K562 (cell line): ENCODE data around the gene SIRT7. TPM values are rescaled to one million over a fixed set of nuclear protein-coding genes. Genes with fewer than 3 reads are reported as not detected.
A peak's percentile ranks its signal among the peaks of the same experiment; 100 is the strongest.

Source experiments
- BACH1 ChIP-seq: fragments of 200-800 bp; sonication (Bioruptor generic); IDR thresholded peaks from 2 replicates; pipeline ENCODE4 v1.6.1; 2016; ENCODE audit warnings: missing genetic modification characterization, missing compliant biosample characterization
- CHCHD3 ChIP-seq: fragments of 250-450 bp; sonication (Bioruptor Pico); IDR thresholded peaks from 2 replicates; pipeline ENCODE4 v2.1.2; 2022; ENCODE audit warnings: mild to moderate bottlenecking
- ELF1 ChIP-seq: fragments of 200-800 bp; sonication (Bioruptor generic); IDR thresholded peaks from 2 replicates; pipeline ENCODE4 v1.6.1; 2016; ENCODE audit warnings: missing genetic modification characterization, missing compliant biosample characterization
- HMGN3 ChIP-seq: IDR thresholded peaks from 2 replicates; pipeline ENCODE4 v1.6.1; 2011; ENCODE audit warnings: borderline replicate concordance, low read depth, mild to moderate bottlenecking, mixed read lengths, low read length; ENCODE audit not compliant: insufficient read length; ENCODE audit errors: extremely low read depth
- HOXB6 ChIP-seq: fragments of 250-450 bp; sonication (Bioruptor Pico); IDR thresholded peaks from 2 replicates; pipeline ENCODE4 v1.5.1; 2022; ENCODE audit warnings: mild to moderate bottlenecking, borderline replicate concordance
- JUND ChIP-seq, 2 experiments: IDR thresholded peaks; 2 replicates in 1 of 2; 3 replicates in 1 of 2; pipeline ENCODE4 v1.6.1; 2011; ENCODE audit warnings: borderline replicate concordance in 2 of 2, low read depth in 2 of 2, low read length in 2 of 2, improper control_type of control experiment in 1 of 2, missing biosample characterization in 1 of 2, missing genetic modification characterization in 1 of 2, missing genetic modification reagents in 1 of 2
- KLF13 ChIP-seq: fragments of 450-650 bp; IDR thresholded peaks from 2 replicates; pipeline ENCODE4 v1.6.1; 2016; ENCODE audit warnings: missing genetic modification characterization, low read depth, mild to moderate bottlenecking, missing compliant biosample characterization, moderate library complexity, borderline replicate concordance
- MGA ChIP-seq: fragments of 450-650 bp; IDR thresholded peaks from 2 replicates; pipeline ENCODE4 v1.6.1; 2016; ENCODE audit warnings: mild to moderate bottlenecking, moderate library complexity
- MTA3 ChIP-seq: fragments of 450-650 bp; formaldehyde crosslinking; IDR thresholded peaks from 2 replicates; pipeline ENCODE4 v1.6.1; 2017; ENCODE audit warnings: mild to moderate bottlenecking, borderline replicate concordance
- MYC ChIP-seq, 2 experiments: fragments of 250-450 bp in 1 of 2; sonication (Bioruptor Pico) in 1 of 2; IDR thresholded peaks; 2 replicates each; pipeline versions ENCODE4 v1.5.1 to v1.6.1; 2012 to 2021; ENCODE audit warnings: low read depth in 2 of 2, borderline replicate concordance in 1 of 2, improper control_type of control experiment in 1 of 2, low read length in 1 of 2, mild to moderate bottlenecking in 1 of 2, moderate library complexity in 1 of 2
- PHB2 ChIP-seq: fragments of 450-650 bp; IDR thresholded peaks from 2 replicates; pipeline ENCODE4 v1.6.1; 2017; ENCODE audit warnings: low read depth
- SAFB ChIP-seq: fragments of 200-400 bp; formaldehyde crosslinking; IDR thresholded peaks from 2 replicates; pipeline ENCODE4 v1.6.1; 2017; ENCODE audit warnings: low read depth, low read length, borderline replicate concordance
- SAFB2 ChIP-seq: fragments of 200-400 bp; formaldehyde crosslinking; IDR thresholded peaks from 2 replicates; pipeline ENCODE4 v1.6.1; 2018; ENCODE audit warnings: borderline replicate concordance, low read length, low read depth, moderate library complexity; ENCODE audit not compliant: severe bottlenecking
- ZNF311 ChIP-seq: fragments of 250-450 bp; sonication (Bioruptor Pico); IDR thresholded peaks from 2 replicates; pipeline ENCODE4 v1.4.0; 2020; ENCODE audit warnings: mild to moderate bottlenecking, moderate library complexity
- ZNF408 ChIP-seq: fragments of 250-450 bp; sonication (Bioruptor Pico); IDR thresholded peaks from 2 replicates; pipeline ENCODE4 v1.4.0; 2020; ENCODE audit warnings: low read depth, mild to moderate bottlenecking, moderate library complexity
- ZNF764 ChIP-seq: fragments of 250-450 bp; sonication (Bioruptor Pico); IDR thresholded peaks from 2 replicates; pipeline ENCODE4 v1.4.0; 2020; ENCODE audit warnings: low read depth, mild to moderate bottlenecking, moderate library complexity
- polyA plus RNA-seq, 8 experiments: library from polyadenylated mRNA; depleted of rRNA in 4 of 8; stranded (reverse) in 5 of 8; unstranded in 3 of 8; fragments of >200 nt; fragmentation: Nextera tagmentation in 2 of 8; fragmentation: Illumina TruSeq in 1 of 8; extraction: Ambion mirVana in 2 of 8; extraction: Trizol in 1 of 8; gene quantifications; 2 replicates each; pipeline versions ENCODE4 v1.2.1 to v1.2.3, GENCODE V29; 2011 to 2014; ENCODE audit warnings: inconsistent platforms in 1 of 8, missing spikeins in 1 of 8
- total RNA-seq, 7 experiments: library from RNA; depleted of rRNA in 6 of 7; stranded (reverse); fragments of >200 nt in 6 of 7; fragmentation: Illumina TruSeq in 2 of 7; extraction: Trizol in 2 of 7; gene quantifications; 2 replicates each; pipeline versions ENCODE4 v1.2.1 to v1.2.3, GENCODE V29; 2011 to 2021; ENCODE audit warnings: low replicate concordance in 1 of 7

Gene SIRT7
- total and polyA plus RNA-seq, 9 of the 15 experiments (the other 6 are each of a cell fraction or from before 2014, with no cell fraction given) = 1.6 to 54.8 (median 20.3) TPM

- peak; percentile 75 for TF ChIP-seq MYC (IDR thresholded peaks at IDR 0.05; ENCODE audit: low read depth, low read length)
- TF ChIP-seq MYC (CRISPR knock-in tag; IDR thresholded peaks at IDR 0.05; ENCODE audit: borderline replicate concordance, low read depth) = no peak
- TF ChIP-seq JUND (IDR thresholded peaks at IDR 0.05; ENCODE audit: borderline replicate concordance, low read depth, low read length) = no peak
- TF ChIP-seq JUND (tag; IDR thresholded peaks at IDR 0.05; ENCODE audit: borderline replicate concordance, low read depth, low read length) = no peak
- no peak for TF ChIP-seq SAFB2
- peak; percentile 51 for TF ChIP-seq ELF1 (tag)
- TF ChIP-seq ZNF764 (CRISPR knock-in tag) = no peak
- TF ChIP-seq MTA3 = peak; percentile 88
- TF ChIP-seq MGA = peak; percentile 88
- peak; percentile 17 for TF ChIP-seq HMGN3
- TF ChIP-seq ZNF408 (CRISPR knock-in tag) = no peak
- TF ChIP-seq CHCHD3 (CRISPR knock-in tag) = no peak
- TF ChIP-seq ZNF311 (CRISPR knock-in tag) = no peak
- no peak for TF ChIP-seq PHB2
- TF ChIP-seq HOXB6 (CRISPR knock-in tag) = no peak
- TF ChIP-seq KLF13 (tag) = no peak
- no peak for TF ChIP-seq BACH1 (tag)
- TF ChIP-seq SAFB = peak; percentile 99
Observed at GRCh38 chr17:81959362-81960129, 41.6 kb upstream of the SIRT7 start (continued).
